Chondrocyte (in vitro differentiated cells): ENCODE measurements around the gene CNN2. TPM values are rescaled to one million over a fixed set of nuclear protein-coding genes. Genes with fewer than 3 reads are reported as not detected.

Experiments used
- DNase-seq: peaks from one replicate; pipeline ENCODE4 v3.0.0; 2021; ENCODE audit warnings: mixed read lengths, low spot score
- H3K27ac Mint-ChIP-seq: one replicate; pipeline ENCODE4 v1.8.0; 2021; ENCODE audit warnings: mild to moderate bottlenecking, moderate library complexity, mixed read lengths; ENCODE audit not compliant: unreplicated experiment
- H3K27me3 Mint-ChIP-seq: 2 replicates; pipeline ENCODE4 v1.8.0; 2021; ENCODE audit warnings: low read depth, mixed read lengths
- H3K36me3 Mint-ChIP-seq: 2 replicates; pipeline ENCODE4 v1.8.0; 2021; ENCODE audit warnings: low read depth, mixed read lengths
- H3K4me1 Mint-ChIP-seq: 2 replicates; pipeline ENCODE4 v1.8.0; 2021; ENCODE audit warnings: low read depth, mild to moderate bottlenecking, mixed read lengths
- H3K4me3 Mint-ChIP-seq: one replicate; pipeline ENCODE4 v1.8.0; 2021; ENCODE audit warnings: mild to moderate bottlenecking, moderate library complexity, mixed read lengths; ENCODE audit not compliant: unreplicated experiment
- H3K9me3 Mint-ChIP-seq: 2 replicates; pipeline ENCODE4 v1.8.0; 2021; ENCODE audit warnings: low read depth, mixed read lengths
- CTCF ChIP-seq: fragments of 200-600 bp; sonication (generic); IDR thresholded peaks from 2 replicates; pipeline ENCODE4 v1.5.0; 2021; ENCODE audit warnings: antibody characterized with exemption, mild to moderate bottlenecking, moderate library complexity
- total RNA-seq: library from RNA; stranded (reverse); gene quantifications from 3 replicates; pipeline ENCODE4 v1.2.1, GENCODE V29; 2021

The CNN2 gene
- total RNA-seq, 1 donor from 2014 or later: 363 TPM

GRCh38 chr19:1073063-1073955 lies 46.9 kb downstream of the CNN2 start:
- no peaks in the 10 kb centered on the region for H3K36me3 Mint-ChIP-seq
- H3K27ac Mint-ChIP-seq: no peak overlapping the region
- H3K4me3 Mint-ChIP-seq: no peak overlapping the region
- no peak for TF ChIP-seq CTCF
- peaks cover 18% of the 10 kb centered on the region for H3K27me3 Mint-ChIP-seq
- peaks cover 5% of the 10 kb centered on the region for H3K4me1 Mint-ChIP-seq
- peak; percentile 86 for DNase-seq
- H3K9me3 Mint-ChIP-seq: no peaks in the 10 kb centered on the region

GRCh38 chr19:1073956-1074517 lies 47.6 kb downstream of the CNN2 start:
- Mint-ChIP-seq H3K27ac (no peak overlapping the region), H3K36me3 (no peaks in the 10 kb centered on the region), H3K9me3 (no peaks in the 10 kb centered on the region), H3K27me3 (peaks cover 12% of the 10 kb centered on the region), H3K4me1 (peaks cover 5% of the 10 kb centered on the region), H3K4me3 (no peak overlapping the region)
- peak; percentile 84 for DNase-seq
- no peak for TF ChIP-seq CTCF

GRCh38 chr19:1074544-1075283 lies 48.3 kb downstream of the CNN2 start:
- H3K9me3 Mint-ChIP-seq: no peaks in the 10 kb centered on the region
- H3K4me3 Mint-ChIP-seq: no peak overlapping the region
- peaks cover 9% of the 10 kb centered on the region for H3K27me3 Mint-ChIP-seq
- peaks cover 5% of the 10 kb centered on the region for H3K4me1 Mint-ChIP-seq
- no peaks in the 10 kb centered on the region for H3K36me3 Mint-ChIP-seq
- H3K27ac Mint-ChIP-seq: no peak overlapping the region
- TF ChIP-seq CTCF: no peak
- DNase-seq: peak; percentile 82

- DNase-seq: no peak
- no peaks in the 10 kb centered on the region for H3K36me3 Mint-ChIP-seq
- no peaks in the 10 kb centered on the region for H3K9me3 Mint-ChIP-seq
- H3K27me3 Mint-ChIP-seq: peaks cover 7% of the 10 kb centered on the region
- H3K4me1 Mint-ChIP-seq: peaks cover 5% of the 10 kb centered on the region
- H3K4me3 Mint-ChIP-seq: no peak overlapping the region
- no peak overlapping the region for H3K27ac Mint-ChIP-seq
- TF ChIP-seq CTCF: no peak
Observed at GRCh38 chr19:1076046-1076386, 49.6 kb downstream of the CNN2 start.

GRCh38 chr19:1076951-1077350 lies 50.5 kb downstream of the CNN2 start:
- H3K4me1 Mint-ChIP-seq: peaks cover 3% of the 10 kb centered on the region
- H3K9me3 Mint-ChIP-seq: no peaks in the 10 kb centered on the region
- no peak for DNase-seq
- H3K27ac Mint-ChIP-seq: no peak overlapping the region
- no peak overlapping the region for H3K4me3 Mint-ChIP-seq
- TF ChIP-seq CTCF: no peak
- no peaks in the 10 kb centered on the region for H3K36me3 Mint-ChIP-seq
- peaks cover 3% of the 10 kb centered on the region for H3K27me3 Mint-ChIP-seq
